Right lobe of liver (tissue), 6 donors: ENCODE results near the gene MEX3A. TPM values are rescaled to one million over a fixed set of nuclear protein-coding genes. Genes with fewer than 3 reads are reported as not detected.

ENCODE experiments used
- ATAC-seq, 4 donors: fragments of 200-7000 bp; cut with Tn5 transposase; one replicate each; pipeline ENCODE4 v1.9.1; 2020; ENCODE audit warnings: mild to moderate bottlenecking in 4 of 4, moderate library complexity in 4 of 4
- DNase-seq, 3 donors: peaks; one replicate each; pipeline ENCODE4 v3.0.0-alpha.2; 2020
- H3K27ac ChIP-seq, 3 donors: fragments of 200-600 bp; one replicate each; pipeline ENCODE4 v1.8.0; 2022
- H3K27me3 ChIP-seq, 2 donors: fragments of 200-600 bp; one replicate each; pipeline ENCODE4 v1.8.0; 2022
- H3K36me3 ChIP-seq, 4 donors: fragments of 200-600 bp; sonication (generic) in 1 of 4; one replicate each; pipeline versions ENCODE4 v1.5.1 to v1.8.0; 2017 to 2022; ENCODE audit warnings: control low read depth in 1 of 4
- H3K4me1 ChIP-seq, 4 donors: fragments of 200-600 bp; sonication (generic) in 1 of 4; one replicate each; pipeline versions ENCODE4 v1.5.1 to v1.8.0; 2017 to 2022; ENCODE audit warnings: control low read depth in 1 of 4
- H3K4me3 ChIP-seq, 3 donors: fragments of 200-600 bp; one replicate each; pipeline ENCODE4 v1.8.0; 2022
- H3K9me3 ChIP-seq, 4 donors: fragments of 200-600 bp; sonication (generic) in 1 of 4; one replicate each; pipeline versions ENCODE4 v1.5.1 to v1.8.0; 2017 to 2022; ENCODE audit warnings: control low read depth in 1 of 4
- POLR2A ChIP-seq: fragments of 450-650 bp; IDR thresholded peaks from one replicate; pipeline ENCODE4 v1.6.1; 2017; ENCODE audit warnings: antibody characterized with exemption, mild to moderate bottlenecking
- WGBS: methylation state at CpG from one replicate; pipeline ENCODE4 v1.1.6; 2018; ENCODE audit warnings: low coverage, low lambda C conversion rate; ENCODE audit not compliant: insufficient coverage; ENCODE audit errors: missing lambda C conversion rate; 5-methylcytosine and 5-hydroxymethylcytosine counted together
- intact Hi-C, 2 donors: fragments of 100-400 bp; cut with DNase I; formaldehyde crosslinking; loops; one replicate each; pipeline versions ENCODE4 v1.11.2 to v1.14.1; 2022
- total RNA-seq, 6 experiments: library from RNA; depleted of rRNA in 2 of 6; stranded (reverse); fragments of >200 nt in 2 of 6; fragmentation: NEBNext Ultra II Directional in 3 of 6; extraction: Animal tissue kit (Norgen Biotek cat#: 25700) in 3 of 6; gene quantifications; one replicate each; pipeline versions ENCODE4 v1.1.0 to v1.2.4, GENCODE V29; 2016 to 2023
- TF ChIP-seq, protein P1 (sequence below), 4 donors: fragments of 200-600 bp in 3 of 4; fragments of 450-650 bp in 1 of 4; IDR thresholded peaks; one replicate each; pipeline versions ENCODE4 v1.5.1 to v1.8.0; 2016 to 2022; ENCODE audit warnings: antibody characterized with exemption in 4 of 4, mild to moderate bottlenecking in 2 of 4
- donor health status: DM: no; HTN: yes; CAD: no.
- donor health status: DM: no; HTN: no; CAD: no.
- donor health status: DM: no; HTN: no; CAD: no.
- donor health status: DM: no; HTN: yes; CAD: no.
- donor health status: DM: no; HTN: yes; CAD: no.

Gene MEX3A
- total RNA-seq, 6 experiments from 2014 or later = 0.35 to 1.4 (median 0.83) TPM

DNA sequence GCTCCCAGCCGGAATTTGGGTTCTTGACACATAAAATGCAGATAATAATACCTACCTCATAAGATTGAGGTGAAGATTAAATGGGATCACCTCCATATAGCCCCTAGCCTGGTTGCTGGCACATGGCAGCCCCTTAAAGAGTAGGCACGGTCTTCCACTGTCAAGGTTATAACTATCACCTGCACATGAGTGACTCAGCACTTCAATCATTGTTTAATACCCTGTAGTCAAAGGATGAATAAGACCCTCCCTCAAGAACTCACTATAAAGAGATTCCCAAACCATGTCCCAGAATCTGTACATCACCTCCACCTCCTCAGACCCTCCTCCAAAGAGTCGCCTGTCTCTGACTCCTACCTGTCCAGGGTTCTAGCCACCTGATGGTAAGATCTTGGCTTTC, 25.8 kb upstream of the MEX3A start:
- intact Hi-C loops = no loop called here
- H3K9me3 ChIP-seq = no peaks in the 10 kb centered on the region
- no peak for DNase-seq
- no peak for ATAC-seq
- no peaks in the 10 kb centered on the region for H3K36me3 ChIP-seq
- no peak overlapping the region for H3K27ac ChIP-seq
- WGBS = 87% methylated on average over 3 of the region's 3 CpGs
- H3K4me1 ChIP-seq = peaks cover 0 to 11% (median 3%) of the 10 kb centered on the region in 4 donors
- H3K27me3 ChIP-seq = no peaks in the 10 kb centered on the region
- TF ChIP-seq, protein P1, sequence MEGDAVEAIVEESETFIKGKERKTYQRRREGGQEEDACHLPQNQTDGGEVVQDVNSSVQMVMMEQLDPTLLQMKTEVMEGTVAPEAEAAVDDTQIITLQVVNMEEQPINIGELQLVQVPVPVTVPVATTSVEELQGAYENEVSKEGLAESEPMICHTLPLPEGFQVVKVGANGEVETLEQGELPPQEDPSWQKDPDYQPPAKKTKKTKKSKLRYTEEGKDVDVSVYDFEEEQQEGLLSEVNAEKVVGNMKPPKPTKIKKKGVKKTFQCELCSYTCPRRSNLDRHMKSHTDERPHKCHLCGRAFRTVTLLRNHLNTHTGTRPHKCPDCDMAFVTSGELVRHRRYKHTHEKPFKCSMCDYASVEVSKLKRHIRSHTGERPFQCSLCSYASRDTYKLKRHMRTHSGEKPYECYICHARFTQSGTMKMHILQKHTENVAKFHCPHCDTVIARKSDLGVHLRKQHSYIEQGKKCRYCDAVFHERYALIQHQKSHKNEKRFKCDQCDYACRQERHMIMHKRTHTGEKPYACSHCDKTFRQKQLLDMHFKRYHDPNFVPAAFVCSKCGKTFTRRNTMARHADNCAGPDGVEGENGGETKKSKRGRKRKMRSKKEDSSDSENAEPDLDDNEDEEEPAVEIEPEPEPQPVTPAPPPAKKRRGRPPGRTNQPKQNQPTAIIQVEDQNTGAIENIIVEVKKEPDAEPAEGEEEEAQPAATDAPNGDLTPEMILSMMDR (IDR thresholded peaks at IDR 0.05) = no peak
- TF ChIP-seq POLR2A = no peak
- no peak overlapping the region for H3K4me3 ChIP-seq

DNA sequence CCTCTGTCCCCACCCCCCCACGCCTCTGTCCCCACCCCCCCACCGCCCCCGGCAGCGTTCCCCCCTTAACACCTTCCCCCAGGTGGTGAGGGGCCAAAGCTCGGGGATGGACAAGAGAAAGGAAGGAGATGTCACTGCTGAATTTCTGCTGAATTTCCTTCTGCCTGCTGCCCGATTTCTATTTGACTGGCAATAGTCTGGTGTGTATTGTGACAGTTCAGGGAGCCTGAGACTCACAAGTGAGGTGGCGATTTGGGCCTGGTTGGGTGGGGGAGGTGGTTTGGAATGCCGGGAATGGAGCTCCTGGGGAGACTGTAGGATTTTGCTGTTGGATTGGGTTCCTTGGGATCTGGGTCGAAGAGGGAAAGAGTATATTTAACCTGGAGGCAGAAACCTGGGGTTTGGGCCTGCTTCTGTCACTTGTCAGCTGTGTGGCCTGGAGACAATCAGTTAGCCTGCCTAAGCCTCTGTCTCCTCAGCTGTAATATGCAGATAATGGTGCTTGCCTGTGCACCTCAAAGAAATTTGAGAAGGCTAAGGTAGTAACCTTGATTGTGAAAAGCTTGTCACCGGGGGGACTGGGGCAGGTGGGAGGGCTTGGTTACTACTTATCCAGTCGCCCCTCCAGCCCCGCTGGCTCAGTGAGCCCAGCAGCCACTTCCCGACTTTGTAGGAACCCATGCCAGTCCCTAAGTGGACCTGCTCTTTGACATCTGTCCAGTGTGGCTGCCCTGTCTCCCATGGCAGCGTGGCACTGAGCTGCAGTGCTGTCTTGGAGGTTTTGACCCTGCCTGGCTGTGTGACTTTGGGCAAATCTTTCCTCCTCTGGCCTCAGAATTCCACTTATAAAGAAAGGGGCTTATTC, 24.6 kb upstream of the MEX3A start:
- TF ChIP-seq POLR2A = no peak
- TF ChIP-seq, protein P1 (IDR thresholded peaks at IDR 0.05) = no peak
- peak; percentile 1 to 28 (median 10) for ATAC-seq
- Histone ChIP-seq H3K4me1 (peaks cover 0 to 11% (median 3%) of the 10 kb centered on the region in 4 donors), H3K27ac (peak overlapping the region; percentile 85 to 92 (median 89)), H3K9me3 (no peaks in the 10 kb centered on the region), H3K27me3 (no peaks in the 10 kb centered on the region), H3K36me3 (no peaks in the 10 kb centered on the region), H3K4me3 (peak overlapping the region in 2 of 3 donors; percentile 49 to 58)
- DNase-seq = no peak
- 36% methylated on average over 7 of the region's 14 CpGs for WGBS
- intact Hi-C loops = no loop called here

DNA sequence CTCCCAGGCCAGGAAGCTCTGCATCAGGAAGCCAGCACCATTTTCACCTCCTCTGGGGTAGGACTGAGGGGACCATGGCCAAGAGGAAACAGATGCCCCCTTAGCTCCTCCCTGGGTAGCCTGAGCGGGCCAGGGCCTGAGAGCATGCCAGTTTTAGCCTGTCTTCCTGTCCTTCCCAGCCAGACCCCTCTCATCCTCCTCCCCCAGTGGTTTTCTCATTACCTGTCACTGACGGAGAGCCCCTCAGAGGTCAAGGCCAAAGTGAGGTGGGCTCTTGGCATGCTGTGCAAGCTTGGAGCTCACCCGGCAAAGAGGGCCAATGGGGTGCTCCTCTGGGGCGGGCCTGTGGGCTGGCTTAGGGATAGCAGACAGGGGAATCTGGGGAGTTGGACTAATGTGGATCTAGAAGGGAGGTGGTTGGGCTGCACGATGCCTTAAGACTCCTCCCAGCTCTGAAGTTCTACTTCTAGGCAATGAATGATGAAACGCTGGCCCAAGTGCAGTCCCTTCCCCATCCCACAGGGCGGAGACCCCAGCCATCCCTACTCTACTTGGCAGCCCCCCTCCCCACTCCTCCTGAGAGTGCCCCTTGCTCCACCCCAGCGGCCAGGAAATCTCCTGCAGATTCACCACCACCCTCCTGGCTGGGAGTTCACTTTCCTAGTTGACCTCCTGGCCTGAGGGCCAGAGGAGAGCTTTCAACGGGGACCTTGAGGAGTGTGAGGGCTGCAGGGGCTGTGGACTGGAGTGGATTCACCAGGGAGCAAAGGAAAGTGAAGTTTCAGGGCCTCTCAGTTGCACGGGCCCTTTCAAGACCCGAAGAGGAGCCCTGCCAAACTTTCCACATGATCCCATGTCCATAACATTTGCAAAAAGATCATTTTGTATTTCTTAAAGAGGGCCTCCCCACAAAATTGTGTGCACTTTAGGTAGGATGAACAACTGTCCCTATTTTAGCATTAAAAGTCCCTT, 22.9 kb upstream of the MEX3A start:
- no peak for ATAC-seq

More for the DNA sequence above, 22.9 kb upstream of the MEX3A start:
- Histone ChIP-seq H3K27me3 (no peaks in the 10 kb centered on the region), H3K4me1 (peaks cover 0 to 11% (median 3%) of the 10 kb centered on the region in 4 donors), H3K27ac (peak overlapping the region; percentile 85 to 92 (median 89)), H3K4me3 (peak overlapping the region in 2 of 3 donors; percentile 49 to 58), H3K36me3 (no peaks in the 10 kb centered on the region), H3K9me3 (no peaks in the 10 kb centered on the region)
- WGBS = 57% methylated on average over 3 of the region's 11 CpGs
- DNase-seq = no peak
- intact Hi-C loops = no loop called here
- TF ChIP-seq, protein P1 (IDR thresholded peaks at IDR 0.05) = no peak
- no peak for TF ChIP-seq POLR2A
